CD4-positive, alpha-beta T cell treated with Interleukin-1 beta for 1 hour (primary cell): ENCODE results near the gene PDE7B.

Experiments used
- DNase-seq, 2 donors: peaks; one replicate each; pipeline ENCODE4 v3.0.0-alpha.2; 2020 to 2022

PDE7B gene

GRCh38 chr6:135851442-135852271 lies at the start of gene PDE7B:
Gene PDE7B (plus strand): TSS chr6:135851701.
- DNase-seq, result peak; percentile 34 to 83

- DNase-seq, result no peak
Measured at GRCh38 chr6:135801755-135802465, 49.6 kb upstream of the PDE7B start.

- DNase-seq, result no peak
Measured at GRCh38 chr6:135810486-135810885, 41.0 kb upstream of the PDE7B start.

GRCh38 chr6:135811170-135811569 lies 40.3 kb upstream of the PDE7B start:
- DNase-seq, result no peak

GRCh38 chr6:135811644-135812526 lies 39.6 kb upstream of the PDE7B start:
- DNase-seq, result peak in 1 of 2 donors; percentile 7

- no peak for DNase-seq
Measured at GRCh38 chr6:135813401-135813800, 38.1 kb upstream of the PDE7B start.

- no peak for DNase-seq
Measured at GRCh38 chr6:135814043-135814442, 37.5 kb upstream of the PDE7B start.

- no peak for DNase-seq
Measured at GRCh38 chr6:135815216-135815615, 36.3 kb upstream of the PDE7B start.

- no peak for DNase-seq
Measured at GRCh38 chr6:135817035-135817434, 34.5 kb upstream of the PDE7B start.

GRCh38 chr6:135819665-135820064 lies 31.8 kb upstream of the PDE7B start:
- no peak for DNase-seq

GRCh38 chr6:135820340-135820739 lies 31.2 kb upstream of the PDE7B start:
- no peak for DNase-seq

GRCh38 chr6:135823851-135824250 lies 27.6 kb upstream of the PDE7B start:
- no peak for DNase-seq

GRCh38 chr6:135826236-135826804 lies 25.2 kb upstream of the PDE7B start:
- no peak for DNase-seq

GRCh38 chr6:135828021-135828420 lies 23.5 kb upstream of the PDE7B start:
- no peak for DNase-seq

- no peak for DNase-seq
Measured at GRCh38 chr6:135830452-135830881, 21.0 kb upstream of the PDE7B start.

- no peak for DNase-seq
Measured at GRCh38 chr6:135831016-135831415, 20.5 kb upstream of the PDE7B start.

GRCh38 chr6:135832166-135832565 lies 19.3 kb upstream of the PDE7B start:
- no peak for DNase-seq

GRCh38 chr6:135833771-135834170 lies 17.7 kb upstream of the PDE7B start:
- DNase-seq, result no peak

- no peak for DNase-seq
Measured at GRCh38 chr6:135837735-135838449, 13.6 kb upstream of the PDE7B start.

GRCh38 chr6:135839121-135839520 lies 12.4 kb upstream of the PDE7B start:
- no peak for DNase-seq

GRCh38 chr6:135842618-135843392 lies 8.7 kb upstream of the PDE7B start:
- DNase-seq, result no peak
